GM18519 (cell line): ENCODE measurements around the gene IVL.

Experiments used
- ATAC-seq: cut with Tn5 transposase; IDR thresholded peaks from one replicate; pipeline ENCODE4 v1.9.1; 2021; ENCODE audit warnings: mild to moderate bottlenecking, moderate library complexity; ENCODE audit not compliant: unreplicated experiment, low FRiP score

Gene IVL

DNA sequence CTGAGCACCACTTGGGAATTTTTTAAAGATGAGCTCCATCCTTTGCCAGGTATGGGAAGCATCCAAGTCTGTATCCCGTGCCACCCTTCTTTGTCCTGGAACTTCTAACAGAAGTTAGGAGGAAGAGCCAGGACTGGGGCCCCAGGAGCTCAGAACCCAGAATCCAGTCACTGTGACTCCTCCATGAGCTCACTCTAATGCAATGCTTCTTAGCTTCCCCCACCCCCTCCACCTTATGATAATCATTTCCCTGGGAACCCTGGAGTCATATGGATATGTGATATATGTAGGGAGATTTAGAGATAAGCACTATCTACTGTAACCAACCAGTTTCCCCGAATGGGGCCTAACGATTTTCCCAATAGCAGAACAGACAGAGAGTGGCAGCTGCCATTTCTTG is 37.9 kb downstream of the IVL start:
- no peak for ATAC-seq

GRCh38 chr1:152946651-152947256 is 38.4 kb downstream of the IVL start, which contains the start of gene SPRR5:
TSS of gene SPRR5 (plus strand) at chr1:152947206. CDS start at chr1:152948555, 1,349 bp downstream.
- ATAC-seq, result no peak

- no peak for ATAC-seq
These were observed 43.4 kb downstream of the IVL start for GRCh38 chr1:152951711-152952110.

GRCh38 chr1:152953761-152954160 is 45.4 kb downstream of the IVL start:
- no peak for ATAC-seq

DNA sequence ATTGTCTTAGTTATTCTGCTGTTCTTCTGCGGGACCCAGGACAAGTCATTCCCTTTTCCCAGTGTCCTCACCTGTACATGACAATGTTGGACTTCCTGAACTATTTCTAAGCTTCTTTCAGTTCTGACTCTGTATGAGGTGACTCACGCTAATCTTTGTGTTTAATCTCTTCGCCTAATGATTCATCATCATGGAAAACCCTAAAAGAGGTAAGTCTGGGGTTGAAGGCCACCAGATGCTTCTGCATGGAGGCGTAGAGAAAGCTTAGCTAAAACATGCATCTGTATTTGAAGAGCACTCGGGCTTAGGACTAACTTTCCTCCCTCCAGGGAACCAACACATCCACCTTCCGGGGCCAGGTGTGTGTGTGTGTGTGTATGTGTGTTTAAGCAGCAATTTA is 46.1 kb downstream of the IVL start:
- no peak for ATAC-seq

GRCh38 chr1:152957561-152957960 is 49.2 kb downstream of the IVL start:
- ATAC-seq, result no peak

DNA sequence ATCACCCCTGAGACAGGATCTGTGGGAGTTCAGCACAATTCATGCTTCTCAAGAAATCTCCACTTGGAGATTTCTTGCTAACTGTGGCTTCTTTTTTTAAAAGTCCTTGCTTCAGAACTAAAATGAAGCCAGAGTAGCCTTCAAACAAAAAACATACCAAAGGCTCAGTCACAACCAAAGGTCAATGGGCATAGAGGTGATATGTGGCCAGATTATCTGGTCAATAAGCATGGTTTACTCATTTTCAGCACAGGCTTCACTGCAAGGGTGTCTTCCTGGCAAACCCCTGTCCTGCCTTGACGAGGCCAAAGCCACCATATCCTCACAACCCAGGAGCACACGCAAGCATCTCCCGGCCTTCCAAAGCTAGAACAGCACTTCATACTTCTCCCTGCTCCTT is 50.9 kb downstream of the IVL start:
- no peak for ATAC-seq

GRCh38 chr1:152959801-152960451 is 51.6 kb downstream of the IVL start:
- ATAC-seq, result no peak

- ATAC-seq, result no peak
These were observed 52.2 kb downstream of the IVL start for GRCh38 chr1:152960452-152961044.
